Measurements from ENCODE around the gene TSPAN18.

The TSPAN18 gene

DNA sequence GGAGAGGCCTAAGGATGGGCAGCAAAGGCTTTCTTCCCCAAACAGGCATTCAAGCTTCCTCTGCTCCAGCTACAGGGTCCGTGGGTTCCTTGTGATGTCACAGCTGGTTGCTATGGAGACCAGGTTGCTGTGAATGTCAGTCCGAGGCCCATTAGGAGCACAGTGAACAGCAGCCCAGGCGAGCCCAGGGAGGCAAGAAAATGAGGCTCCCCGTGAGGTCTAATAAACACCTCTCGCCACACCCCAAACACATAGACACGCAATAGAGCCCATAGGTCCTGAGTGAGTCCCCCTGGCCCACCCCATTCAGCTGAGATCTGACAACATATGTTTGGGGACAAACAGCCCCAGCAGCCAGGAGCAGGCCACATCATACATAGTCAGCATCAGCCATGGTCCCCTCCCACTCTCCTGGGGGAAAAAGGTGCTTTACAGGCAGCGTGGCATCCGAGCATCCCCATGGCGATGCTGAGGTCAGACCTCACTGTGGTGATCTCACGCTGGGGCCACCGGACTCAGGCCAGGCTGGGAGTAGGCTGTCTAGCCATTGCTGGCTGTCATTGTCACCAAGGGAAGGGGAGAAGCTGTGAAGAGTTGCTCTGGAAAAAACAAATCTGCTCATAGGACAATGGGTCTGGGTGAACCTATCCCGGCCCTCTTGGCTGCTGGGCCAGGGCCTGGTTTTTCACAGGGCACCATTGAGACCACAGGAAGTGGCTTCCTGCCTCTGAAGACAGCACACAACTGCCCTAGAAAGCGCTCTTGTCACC is 247.1 kb downstream of the TSPAN18 start:
- Mint-ChIP-seq H3K9me3 (no peaks in the 10 kb centered on the region), H3K27ac (no peak overlapping the region), H3K4me3 (no peak overlapping the region), H3K4me1 (ENCODE audit: low read depth) (no peaks in the 10 kb centered on the region), H3K27me3 (no peaks in the 10 kb centered on the region), H3K36me3 (ENCODE audit: low read depth) (no peaks in the 10 kb centered on the region)

GRCh38 chr11:44974402-44975000 is 247.7 kb downstream of the TSPAN18 start:
- Mint-ChIP-seq H3K4me3 (no peak overlapping the region), H3K27me3 (no peaks in the 10 kb centered on the region), H3K4me1 (ENCODE audit: low read depth) (peaks cover 6% of the 10 kb centered on the region), H3K36me3 (ENCODE audit: low read depth) (no peaks in the 10 kb centered on the region), H3K27ac (no peak overlapping the region), H3K9me3 (no peaks in the 10 kb centered on the region)

GRCh38 chr11:44976576-44976975 is 249.8 kb downstream of the TSPAN18 start:
- H3K36me3 Mint-ChIP-seq (ENCODE audit: low read depth), result no peaks in the 10 kb centered on the region
- H3K27me3 Mint-ChIP-seq, result no peaks in the 10 kb centered on the region
- H3K27ac Mint-ChIP-seq, result no peak overlapping the region
- peaks cover 19% of the 10 kb centered on the region for H3K4me1 Mint-ChIP-seq (ENCODE audit: low read depth)
- no peaks in the 10 kb centered on the region for H3K9me3 Mint-ChIP-seq
- H3K4me3 Mint-ChIP-seq, result no peak overlapping the region

DNA sequence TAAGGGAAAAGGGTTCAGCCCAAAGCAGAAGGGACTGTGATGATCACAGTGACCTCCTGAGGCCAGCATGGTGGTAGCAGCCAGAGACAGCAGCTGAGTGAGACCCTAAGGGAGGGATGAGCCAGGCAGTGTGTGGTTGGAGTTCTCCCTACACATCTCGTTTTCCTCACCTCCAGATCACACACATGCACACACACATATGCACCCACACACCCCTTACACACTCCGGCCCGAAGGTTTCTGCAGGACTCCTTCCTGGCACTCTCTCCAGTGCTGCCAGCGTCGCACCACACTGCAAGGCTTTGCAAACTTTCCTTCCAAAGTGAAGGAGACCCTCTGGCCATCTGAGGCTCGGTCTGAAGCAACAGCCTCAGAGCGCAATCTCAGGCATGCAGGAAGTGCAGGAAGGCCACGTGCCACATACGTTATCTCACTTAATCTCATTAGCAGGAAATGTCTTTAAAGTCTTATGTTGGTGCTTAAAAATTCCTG is 250.8 kb downstream of the TSPAN18 start:
- Mint-ChIP-seq H3K4me3 (no peak overlapping the region), H3K36me3 (ENCODE audit: low read depth) (no peaks in the 10 kb centered on the region), H3K4me1 (ENCODE audit: low read depth) (peaks cover 19% of the 10 kb centered on the region), H3K27me3 (no peaks in the 10 kb centered on the region), H3K27ac (no peak overlapping the region), H3K9me3 (no peaks in the 10 kb centered on the region)

GRCh38 chr11:44978274-44978960 is 251.7 kb downstream of the TSPAN18 start:
- H3K36me3 Mint-ChIP-seq (ENCODE audit: low read depth), result no peaks in the 10 kb centered on the region

DNA sequence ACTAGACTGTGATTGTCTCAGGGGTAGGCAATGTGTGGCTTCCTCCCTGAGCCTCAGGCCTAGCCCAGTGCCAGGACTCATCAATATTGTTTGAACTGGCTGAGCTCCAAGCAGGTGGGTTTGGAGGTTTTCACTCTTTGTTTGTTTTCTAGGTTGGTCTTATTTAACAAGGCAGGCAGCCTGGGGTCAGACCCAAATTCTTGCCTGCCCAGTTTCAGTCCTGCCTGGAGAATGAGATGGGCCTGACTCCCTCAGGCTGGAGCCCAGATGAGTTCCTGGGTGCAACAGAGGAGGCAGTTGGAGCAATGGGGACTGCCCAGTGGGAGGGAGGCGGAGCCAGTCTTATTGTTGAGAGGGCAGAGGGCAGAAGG is 252.2 kb downstream of the TSPAN18 start:
- Mint-ChIP-seq H3K27ac (no peak overlapping the region), H3K36me3 (ENCODE audit: low read depth) (no peaks in the 10 kb centered on the region), H3K4me3 (no peak overlapping the region), H3K27me3 (no peaks in the 10 kb centered on the region), H3K9me3 (no peaks in the 10 kb centered on the region), H3K4me1 (ENCODE audit: low read depth) (peaks cover 19% of the 10 kb centered on the region)

More at GRCh38 chr11:44978274-44978960, 251.7 kb downstream of the TSPAN18 start:
- no peak overlapping the region for H3K27ac Mint-ChIP-seq
- no peaks in the 10 kb centered on the region for H3K27me3 Mint-ChIP-seq
- no peak overlapping the region for H3K4me3 Mint-ChIP-seq
- peaks cover 19% of the 10 kb centered on the region for H3K4me1 Mint-ChIP-seq (ENCODE audit: low read depth)
- H3K9me3 Mint-ChIP-seq, result no peaks in the 10 kb centered on the region

DNA sequence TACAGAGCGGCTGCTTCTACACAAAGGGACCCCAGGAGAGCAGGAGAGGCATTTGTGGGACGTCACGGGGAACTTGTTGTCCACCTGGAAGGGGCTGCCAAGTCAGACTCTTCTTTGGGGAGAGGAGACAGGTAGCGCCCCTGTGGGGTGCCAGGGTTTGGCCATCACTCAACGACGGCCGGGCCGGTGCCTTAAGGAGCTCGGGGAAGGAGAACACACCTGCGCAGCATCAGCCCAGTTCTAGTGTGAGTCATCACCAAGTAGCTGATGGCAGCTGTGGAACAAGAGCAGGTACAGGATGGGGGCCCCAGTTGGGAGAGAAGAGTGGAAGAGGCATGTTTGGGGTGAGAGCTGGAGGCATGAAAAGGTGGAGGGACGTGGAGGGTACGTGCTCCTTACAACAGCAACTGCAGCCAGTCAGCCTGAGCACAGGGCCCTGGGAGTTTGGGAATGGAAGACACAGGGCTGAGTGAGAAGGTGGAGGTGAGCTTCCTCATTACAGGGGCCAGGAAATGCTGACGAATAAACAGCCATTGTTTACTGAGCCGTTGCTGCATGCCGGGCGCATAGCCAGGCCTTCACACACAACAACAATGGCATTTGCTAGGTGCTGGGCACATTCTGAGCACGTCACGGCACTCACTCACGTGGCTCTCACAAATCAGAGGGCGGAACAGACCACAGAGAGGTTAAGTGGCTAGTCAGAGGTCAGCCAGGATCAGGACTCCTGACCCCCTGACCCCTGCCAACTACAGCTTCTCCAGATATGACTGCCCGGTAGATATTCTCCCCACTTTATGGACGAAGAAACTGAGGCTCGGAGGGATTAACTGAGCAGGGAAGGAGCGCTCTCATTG is 253.0 kb downstream of the TSPAN18 start:
- H3K36me3 Mint-ChIP-seq (ENCODE audit: low read depth), result no peaks in the 10 kb centered on the region
- no peaks in the 10 kb centered on the region for H3K9me3 Mint-ChIP-seq
- H3K4me3 Mint-ChIP-seq, result no peak overlapping the region
- peaks cover 19% of the 10 kb centered on the region for H3K4me1 Mint-ChIP-seq (ENCODE audit: low read depth)
- H3K27ac Mint-ChIP-seq, result no peak overlapping the region
- H3K27me3 Mint-ChIP-seq, result no peaks in the 10 kb centered on the region

DNA sequence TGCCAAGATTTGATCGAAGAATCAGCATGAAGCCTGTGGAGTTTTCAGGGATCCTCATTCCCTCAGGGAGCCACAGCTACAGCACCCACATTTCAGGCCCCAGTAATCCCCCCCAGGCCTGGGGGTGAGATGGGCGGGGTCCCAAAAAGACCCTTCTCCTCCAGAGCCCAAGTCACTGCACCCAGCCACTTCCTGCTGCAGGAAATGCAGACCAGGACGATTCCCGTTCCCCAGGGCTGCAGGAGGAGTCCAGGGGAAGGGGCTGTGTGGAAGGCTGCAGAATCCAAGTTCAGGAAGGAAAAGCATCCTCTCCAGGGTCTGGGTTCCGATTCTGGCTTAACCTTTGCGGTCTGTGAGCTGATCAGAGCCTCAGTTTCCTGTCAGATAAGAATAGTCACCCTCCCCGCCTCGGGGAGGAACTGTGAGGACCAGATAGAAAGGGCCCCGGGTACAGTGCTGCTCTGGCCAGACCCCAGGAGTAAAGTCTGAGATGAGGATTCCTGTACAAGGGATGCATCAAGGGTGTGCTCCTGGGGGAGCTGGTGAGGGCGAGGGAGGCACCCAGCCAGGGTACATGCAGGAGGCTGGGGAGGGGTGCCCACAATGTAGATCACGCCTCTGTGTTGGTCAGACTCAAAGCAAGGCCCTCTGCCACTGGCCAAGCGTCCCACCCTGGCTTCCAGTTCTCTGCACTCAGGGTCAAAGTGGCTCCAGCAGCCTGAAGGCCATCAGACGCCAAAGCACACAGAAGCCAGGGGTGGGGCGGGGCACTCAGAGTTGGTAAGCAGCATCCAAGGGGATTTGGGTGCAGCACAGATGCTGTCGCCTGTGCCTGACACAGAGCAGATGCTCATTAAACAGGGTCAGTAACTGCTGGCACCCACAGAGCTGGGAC is 254.0 kb downstream of the TSPAN18 start:
- no peaks in the 10 kb centered on the region for H3K27me3 Mint-ChIP-seq
- H3K4me1 Mint-ChIP-seq (ENCODE audit: low read depth), result peaks cover 19% of the 10 kb centered on the region
- no peaks in the 10 kb centered on the region for H3K36me3 Mint-ChIP-seq (ENCODE audit: low read depth)
- H3K9me3 Mint-ChIP-seq, result no peaks in the 10 kb centered on the region
- no peak overlapping the region for H3K4me3 Mint-ChIP-seq
- no peak overlapping the region for H3K27ac Mint-ChIP-seq

Measured in stimulated activated naive CD8-positive, alpha-beta T cell treated with anti-CD3 and anti-CD28 coated beads, Interleukin-15, Interleukin-2, amounts not matched to agents 100 ng/mL and 50 ng/mL, for 24 hours (primary cell).